HL-60 (cell line): ENCODE results near the gene RGS6.
A peak's percentile ranks its signal among the peaks of the same experiment; 100 is the strongest.
"Not testable (repeated sequence)": the region's sequence is repeated elsewhere in the genome, so short reads cannot be mapped to it uniquely, and the experiment has no call there.

Experiments
- DNase-seq, 2 experiments: peaks; one replicate each; pipeline ENCODE4 v3.0.0-alpha.2; 2010 to 2020; ENCODE audit warnings: low read depth in 1 of 2, low spot score in 1 of 2
- H3K27ac ChIP-seq: fragments of 250-450 bp; sonication (Bioruptor Pico); replicated peaks from 2 replicates; pipeline ENCODE4 v1.5.1; 2020; ENCODE audit warnings: mild to moderate bottlenecking, moderate library complexity
- H3K27me3 ChIP-seq: fragments of 250-450 bp; sonication (Bioruptor Pico); 2 replicates; pipeline ENCODE4 v1.5.1; 2021; ENCODE audit warnings: mild to moderate bottlenecking, moderate library complexity; ENCODE audit not compliant: insufficient read depth, poor library complexity, severe bottlenecking
- H3K4me3 ChIP-seq: replicated peaks from 2 replicates; pipeline ENCODE4 v1.5.1; 2011; ENCODE audit warnings: mild to moderate bottlenecking, control low read depth, low read length; ENCODE audit not compliant: insufficient read depth
- GABPA ChIP-seq: IDR thresholded peaks from 2 replicates; pipeline ENCODE4 v1.6.1; 2012; ENCODE audit warnings: low read depth
- POLR2AphosphoS5 ChIP-seq: IDR thresholded peaks from 2 replicates; pipeline ENCODE4 v1.6.1; 2012; ENCODE audit warnings: low read depth
- REST ChIP-seq: IDR thresholded peaks from 2 replicates; pipeline ENCODE4 v1.6.1; 2012; ENCODE audit warnings: low read depth; ENCODE audit not compliant: insufficient replicate concordance
- SPI1 ChIP-seq: IDR thresholded peaks from 2 replicates; pipeline ENCODE4 v1.6.1; 2012; ENCODE audit warnings: low read depth, mild to moderate bottlenecking, borderline replicate concordance
- TF ChIP-seq, protein P1 (sequence below): IDR thresholded peaks from one replicate; pipeline ENCODE4 v1.5.1; 2011; ENCODE audit warnings: low read length, control low read depth, inconsistent platforms; ENCODE audit not compliant: insufficient read depth

Gene RGS6

DNA sequence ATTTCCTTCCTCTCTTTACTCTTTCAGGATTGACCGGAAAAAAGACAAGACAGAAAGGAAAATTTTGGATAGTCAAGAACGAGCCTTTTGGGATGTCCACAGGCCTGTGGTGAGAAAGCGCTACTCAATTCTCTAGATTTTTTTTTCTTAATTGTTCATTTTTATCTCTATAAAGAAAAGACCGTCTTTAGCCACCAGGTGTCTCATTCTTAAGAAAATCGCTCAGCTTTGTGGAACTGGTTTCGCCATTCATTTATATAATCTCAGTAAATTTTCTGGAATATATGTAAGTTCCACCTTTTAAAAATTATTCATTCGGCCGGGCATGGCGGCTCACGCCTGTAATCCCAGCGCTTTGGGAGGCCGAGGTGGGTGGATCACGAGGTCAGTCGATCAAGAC is 540.6 kb downstream of the RGS6 start:
- DNase-seq = no peak
- no peak for TF ChIP-seq REST
- TF ChIP-seq, protein P1, sequence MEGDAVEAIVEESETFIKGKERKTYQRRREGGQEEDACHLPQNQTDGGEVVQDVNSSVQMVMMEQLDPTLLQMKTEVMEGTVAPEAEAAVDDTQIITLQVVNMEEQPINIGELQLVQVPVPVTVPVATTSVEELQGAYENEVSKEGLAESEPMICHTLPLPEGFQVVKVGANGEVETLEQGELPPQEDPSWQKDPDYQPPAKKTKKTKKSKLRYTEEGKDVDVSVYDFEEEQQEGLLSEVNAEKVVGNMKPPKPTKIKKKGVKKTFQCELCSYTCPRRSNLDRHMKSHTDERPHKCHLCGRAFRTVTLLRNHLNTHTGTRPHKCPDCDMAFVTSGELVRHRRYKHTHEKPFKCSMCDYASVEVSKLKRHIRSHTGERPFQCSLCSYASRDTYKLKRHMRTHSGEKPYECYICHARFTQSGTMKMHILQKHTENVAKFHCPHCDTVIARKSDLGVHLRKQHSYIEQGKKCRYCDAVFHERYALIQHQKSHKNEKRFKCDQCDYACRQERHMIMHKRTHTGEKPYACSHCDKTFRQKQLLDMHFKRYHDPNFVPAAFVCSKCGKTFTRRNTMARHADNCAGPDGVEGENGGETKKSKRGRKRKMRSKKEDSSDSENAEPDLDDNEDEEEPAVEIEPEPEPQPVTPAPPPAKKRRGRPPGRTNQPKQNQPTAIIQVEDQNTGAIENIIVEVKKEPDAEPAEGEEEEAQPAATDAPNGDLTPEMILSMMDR = no peak
- TF ChIP-seq GABPA = no peak
- TF ChIP-seq SPI1 = no peak
- no peak for TF ChIP-seq POLR2AphosphoS5
- H3K27ac ChIP-seq = no peak overlapping the region

GRCh38 chr14:72476657-72477499 is 544.6 kb downstream of the RGS6 start:
- Histone ChIP-seq H3K4me3 (no peak overlapping the region), H3K27ac (no peak overlapping the region), H3K27me3 (no peaks in the 10 kb centered on the region)
- TF ChIP-seq GABPA = no peak
- no peak for TF ChIP-seq SPI1
- TF ChIP-seq REST = no peak
- TF ChIP-seq, protein P1 = no peak
- TF ChIP-seq POLR2AphosphoS5 = no peak
- peak; percentile 28 to 39 for DNase-seq

More for the DNA sequence above, 540.6 kb downstream of the RGS6 start:
- H3K27me3 ChIP-seq = no peaks in the 10 kb centered on the region
- H3K4me3 ChIP-seq = no peak overlapping the region

DNA sequence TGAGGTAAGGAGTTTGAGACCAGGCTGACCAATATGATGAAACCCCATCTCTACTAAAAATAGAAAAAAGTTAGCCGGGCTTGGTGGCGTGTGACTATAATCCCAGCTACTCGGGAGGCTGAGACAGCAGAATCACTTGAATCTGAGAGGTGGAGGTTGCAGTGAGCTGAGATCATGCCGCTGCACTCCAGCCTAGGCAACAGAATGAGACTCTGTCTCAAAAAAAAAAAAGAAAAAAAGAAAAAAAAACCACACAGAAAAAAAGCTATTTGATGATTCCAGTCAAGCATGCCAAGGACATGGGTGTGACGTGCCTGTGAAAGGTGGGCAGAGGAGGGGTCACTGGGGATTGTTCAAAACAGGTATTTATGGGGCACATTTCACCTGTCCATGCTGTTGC is 545.3 kb downstream of the RGS6 start:
- DNase-seq, H3K27me3 ChIP-seq, H3K4me3 ChIP-seq, H3K27ac ChIP-seq: not testable (repeated sequence)

DNA sequence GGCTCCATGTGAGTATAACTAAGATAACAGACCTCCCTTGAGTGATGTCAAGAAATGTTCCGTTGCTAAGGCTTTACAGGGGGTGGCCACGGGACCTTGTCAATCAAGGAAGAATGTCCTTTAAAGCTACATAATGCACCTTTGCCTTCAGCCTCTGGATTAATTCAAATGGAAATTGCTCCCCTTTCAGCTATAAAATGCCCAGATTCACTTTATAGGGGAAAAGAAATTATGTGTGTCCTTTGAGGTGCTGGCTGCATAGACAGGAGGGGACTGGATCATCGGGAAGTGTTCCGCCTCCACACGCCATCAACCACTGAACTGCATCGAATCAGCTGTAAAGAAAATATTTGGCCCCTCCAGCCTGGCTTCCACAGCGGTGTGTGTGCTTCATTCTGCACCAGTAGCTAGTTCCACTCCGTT is 546.3 kb downstream of the RGS6 start:
- DNase-seq = no peak
- TF ChIP-seq POLR2AphosphoS5 (no peak), GABPA (no peak), REST (no peak), SPI1 (no peak)
- TF ChIP-seq, protein P1 = no peak
- Histone ChIP-seq H3K27ac (no peak overlapping the region), H3K4me3 (no peak overlapping the region), H3K27me3 (no peaks in the 10 kb centered on the region)
